Heart right ventricle (tissue), 16 donors: ENCODE measurements around the gene CLK1. TPM values are rescaled to one million over a fixed set of nuclear protein-coding genes. Genes with fewer than 3 reads are reported as not detected.

ENCODE experiments used
- ATAC-seq, 8 donors: fragments of 200-7000 bp; cut with Tn5 transposase; one replicate each; pipeline ENCODE4 v1.9.1; 2020; ENCODE audit warnings: mild to moderate bottlenecking in 8 of 8, moderate library complexity in 8 of 8, moderate number of reproducible peaks in 1 of 8
- DNase-seq, 2 donors: peaks; one replicate each; pipeline ENCODE4 v3.0.0-alpha.2; 2020
- H3K27ac ChIP-seq, 10 donors: fragments of 200-600 bp; sonication (generic) in 2 of 10; one replicate each; pipeline versions ENCODE4 v1.5.0 to v1.8.0; 2020 to 2022; ENCODE audit warnings: mild to moderate bottlenecking in 3 of 10
- H3K27me3 ChIP-seq, 7 donors: fragments of 200-600 bp; one replicate each; pipeline ENCODE4 v1.8.0; 2021 to 2022; ENCODE audit warnings: mild to moderate bottlenecking in 2 of 7
- H3K36me3 ChIP-seq, 9 donors: fragments of 200-600 bp; sonication (generic) in 1 of 9; one replicate each; pipeline versions ENCODE4 v1.5.0 to v1.8.0; 2020 to 2022; ENCODE audit warnings: mild to moderate bottlenecking in 2 of 9
- H3K4me1 ChIP-seq, 9 donors: fragments of 200-600 bp; sonication (generic) in 1 of 9; one replicate each; pipeline versions ENCODE4 v1.5.0 to v1.8.0; 2020 to 2022; ENCODE audit warnings: mild to moderate bottlenecking in 4 of 9
- H3K4me3 ChIP-seq, 10 donors: fragments of 200-600 bp; sonication (generic) in 2 of 10; one replicate each; pipeline versions ENCODE4 v1.5.0 to v1.8.0; 2020 to 2022; ENCODE audit warnings: mild to moderate bottlenecking in 7 of 10, moderate library complexity in 2 of 10
- H3K9me3 ChIP-seq, 11 donors: fragments of 200-600 bp in 10 of 11; sonication (generic) in 2 of 11; one replicate each; pipeline versions ENCODE4 v1.5.0 to v1.8.0; 2013 to 2022; ENCODE audit warnings: mild to moderate bottlenecking in 2 of 11, control low read depth in 1 of 11, moderate library complexity in 1 of 11
- WGBS, 2 donors: extraction: QIAGEN DNeasy Blood & Tissue Kit; methylation state at CpG; one replicate each; pipeline ENCODE4 v1.1.7; 2013; ENCODE audit warnings: inconsistent platforms in 1 of 2; 5-methylcytosine and 5-hydroxymethylcytosine counted together
- intact Hi-C, 10 donors: fragments of 100-400 bp; cut with DNase I; formaldehyde crosslinking; loops; one replicate each; pipeline versions ENCODE4 v1.11.1 to v1.14.2; 2022
- long read RNA-seq, 3 donors: library from polyadenylated mRNA; unstranded; transcript quantifications; one replicate each; pipeline ENCODE4 v2.0.0, GENCODE V29; 2020 to 2021
- polyA plus RNA-seq, 2 donors: library from polyadenylated mRNA; stranded (reverse); fragments of 200-250 nt; gene quantifications; one replicate each; pipeline ENCODE4 v1.2.3, GENCODE V29; 2013
- total RNA-seq, 10 donors: library from RNA; stranded (reverse); fragmentation: NEBNext Ultra II Directional in 3 of 10; extraction: Animal tissue kit (Norgen Biotek cat#: 25700) in 3 of 10; gene quantifications; one replicate each; pipeline versions ENCODE4 v1.2.1 to v1.2.4, GENCODE V29; 2021 to 2023
- TF ChIP-seq, protein P1 (sequence below), 9 donors: fragments of 200-600 bp; sonication (generic) in 2 of 9; IDR thresholded peaks; one replicate each; pipeline versions ENCODE4 v1.5.0 to v1.8.0; 2021 to 2022; ENCODE audit warnings: antibody characterized with exemption in 9 of 9, mild to moderate bottlenecking in 5 of 9, moderate library complexity in 1 of 9
- donor health status: Arrhythmogenic right ventricular cardiomyopathy.
- donor health status: ischemic (EF 13 %, LVEDD 7.1; RV severe dilation, severe dysfunction).
- donor health status: healthy with polysubstance abuse.
- donor health status: DM: no; HTN: yes; CAD: no.
- donor health status: DM: no; HTN: no; CAD: no.
- donor health status: ischemic (EF 25% LVEDD 6.9; RV normal size, moderate dysfunction).
- donor health status: ischemic (EF 25% LVEDD 5.7; RV mildly dilated, moderate dysfunction).
- donor health status: healthy.
- donor health status: DM: yes; HTN: yes; CAD: no.
- donor health status: Ischemic cardiomyopathy.
- donor health status: ischemic (EF 35%, LVEDD 5.7; RV mildly dilated, moderate dysfunction).
- donor health status: nonischemic (EF 11% LVEDD 7.7; RV severe dilation, severe dysfunction).
- donor health status: DM: yes; HTN: yes; CAD: no.
- donor health status: PGD.
- donor health status: ischemic (EF 29% LVEDD 5.4; RV normal size, mild dysfunction).
- donor health status: nonischemic (EF 23%, LVEDD 6.1; RV moderate dilation, normal function).

Gene CLK1
- 10 to 100 TPM; 30.8 to 59.6 (median 45.3) TPM for total RNA-seq
- 1,000 to 10,000 TPM in 1 of 2 donors, 10 to 100 TPM in 1; 38.4 to 1,166 TPM for polyA plus RNA-seq
- long read RNA-seq, donor 1, transcript CLK1-210 (11 exons, 3,208 nt): major isoform, 5 of 14 reads
- long read RNA-seq, donor 1, partial matches to known transcripts: 2 of 14 reads
- long read RNA-seq, donor 1, other reads (novel, unspliced or antisense): 1 of 14 reads
- long read RNA-seq, donor 2, transcript CLK1-210 (11 exons, 3,208 nt): major isoform, 6 of 18 reads
- long read RNA-seq, donor 2, partial matches to known transcripts: 5 of 18 reads
- long read RNA-seq, donor 2, other reads (novel, unspliced or antisense): 1 of 18 reads
- long read RNA-seq, donor 3, transcript CLK1-210 (11 exons, 3,208 nt): major isoform, 8 of 25 reads
- long read RNA-seq, donor 3, transcript CLK1-201 (13 exons, 1,888 nt): minor isoform, 5 of 25 reads
- long read RNA-seq, donor 3, partial matches to known transcripts: 6 of 25 reads
- long read RNA-seq, donor 3, other reads (novel, unspliced or antisense): 2 of 25 reads

DNA sequence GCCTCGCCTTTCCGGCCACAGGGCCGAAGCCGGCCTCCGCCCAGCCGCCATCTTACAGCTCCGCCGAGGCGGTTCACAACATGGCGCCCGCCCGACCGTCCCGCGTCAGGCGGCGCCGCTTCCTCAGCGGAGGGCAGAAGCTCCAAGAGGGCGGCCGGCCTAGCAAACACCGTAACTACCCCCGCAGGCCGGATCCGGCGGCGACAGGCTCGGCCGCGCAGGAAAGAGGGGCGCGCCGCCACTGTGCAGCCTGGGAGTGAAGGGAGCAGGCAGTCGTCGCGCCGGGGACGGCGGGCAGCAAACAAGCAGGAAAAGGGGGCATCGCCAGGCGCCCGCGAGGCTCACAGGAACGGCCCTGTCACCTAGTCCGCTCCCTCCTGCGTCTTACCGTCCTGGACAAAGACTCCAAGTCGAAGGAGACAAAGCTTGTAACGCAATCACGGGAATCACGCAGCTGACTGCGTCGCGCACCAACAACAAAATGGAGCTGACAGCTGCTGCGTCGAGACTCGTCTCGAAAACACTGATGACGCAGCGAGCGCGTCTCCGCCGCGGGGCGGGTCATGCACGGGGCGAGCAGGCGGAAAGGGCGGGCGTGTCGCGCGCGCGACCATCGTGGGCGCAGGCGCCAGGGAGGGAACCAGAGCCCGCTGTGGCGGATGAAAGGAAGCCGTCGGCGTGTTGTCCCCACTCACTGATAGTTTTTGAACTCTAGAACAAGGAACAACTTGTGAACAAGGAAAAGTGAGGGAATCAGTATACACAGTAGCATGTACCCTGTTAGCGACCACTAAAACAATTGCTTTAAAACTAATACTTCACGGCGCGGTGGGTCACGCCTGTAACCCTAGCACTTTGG is at the start of gene CLK1:
CLK1 (minus strand) TSS at position 483 of the 859 bp plus-strand sequence. CDS start 2,796 bp downstream, outside the sequence.
- no peaks in the 10 kb centered on the region for H3K9me3 ChIP-seq
- H3K36me3 ChIP-seq: peaks cover 0 to 25% (median 7%) of the 10 kb centered on the region in 9 donors
- H3K27ac ChIP-seq: peak within 1 kb of the TSS; percentile 99 to 100 (median 100)
- H3K4me1 ChIP-seq: peaks cover 3 to 50% (median 34%) of the 10 kb centered on the region in 9 donors
- ATAC-seq (peak; percentile 94 to 97 (median 96)), DNase-seq (peak; percentile 98 to 99)
- TF ChIP-seq, protein P1, sequence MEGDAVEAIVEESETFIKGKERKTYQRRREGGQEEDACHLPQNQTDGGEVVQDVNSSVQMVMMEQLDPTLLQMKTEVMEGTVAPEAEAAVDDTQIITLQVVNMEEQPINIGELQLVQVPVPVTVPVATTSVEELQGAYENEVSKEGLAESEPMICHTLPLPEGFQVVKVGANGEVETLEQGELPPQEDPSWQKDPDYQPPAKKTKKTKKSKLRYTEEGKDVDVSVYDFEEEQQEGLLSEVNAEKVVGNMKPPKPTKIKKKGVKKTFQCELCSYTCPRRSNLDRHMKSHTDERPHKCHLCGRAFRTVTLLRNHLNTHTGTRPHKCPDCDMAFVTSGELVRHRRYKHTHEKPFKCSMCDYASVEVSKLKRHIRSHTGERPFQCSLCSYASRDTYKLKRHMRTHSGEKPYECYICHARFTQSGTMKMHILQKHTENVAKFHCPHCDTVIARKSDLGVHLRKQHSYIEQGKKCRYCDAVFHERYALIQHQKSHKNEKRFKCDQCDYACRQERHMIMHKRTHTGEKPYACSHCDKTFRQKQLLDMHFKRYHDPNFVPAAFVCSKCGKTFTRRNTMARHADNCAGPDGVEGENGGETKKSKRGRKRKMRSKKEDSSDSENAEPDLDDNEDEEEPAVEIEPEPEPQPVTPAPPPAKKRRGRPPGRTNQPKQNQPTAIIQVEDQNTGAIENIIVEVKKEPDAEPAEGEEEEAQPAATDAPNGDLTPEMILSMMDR (IDR thresholded peaks at IDR 0.05): no peak
- WGBS, 2 donors: 1% methylated on average over 89 of the region's 89 CpGs
- peak within 1 kb of the TSS; percentile 73 to 98 (median 90) for H3K4me3 ChIP-seq
- no peaks in the 10 kb centered on the region for H3K27me3 ChIP-seq
- intact Hi-C loops: loop anchor here in 7 of 10 donors (2.0 to 5.0 kb wide), 4 partner anchors 24 to 252 kb away; partner anchors contain the start of genes BZW1 (in 6 of the 7), NIF3L1 (in 2 of the 7), PPIL3 (in 2 of the 7) and CFLAR (in 1 of the 7)

DNA sequence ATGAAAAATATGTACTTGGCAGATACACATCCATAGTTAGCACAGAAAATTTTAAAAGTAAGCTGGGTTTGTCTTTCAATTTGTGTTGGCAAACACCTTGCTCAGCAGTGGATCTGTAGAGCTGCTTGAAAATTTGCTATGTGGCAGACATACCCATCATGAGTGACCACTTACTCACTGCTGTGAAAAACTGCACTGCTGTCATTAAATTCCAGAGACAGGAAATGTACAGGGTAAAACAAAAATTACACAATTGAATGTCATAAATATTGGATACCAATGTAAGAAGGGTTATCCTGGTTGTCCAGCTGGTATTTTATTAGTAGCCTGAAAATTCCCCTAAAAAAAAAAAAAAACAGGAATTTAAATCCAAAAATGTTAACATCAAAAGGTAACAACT is 49.2 kb upstream of the CLK1 start:
- intact Hi-C loops: loop anchor here in 1 of 10 donors (5.0 to 10.0 kb wide), 2 partner anchors 151 to 264 kb away; no protein-coding TSS in a partner anchor
- ATAC-seq (no peak), DNase-seq (no peak)
- no peaks in the 10 kb centered on the region for H3K9me3 ChIP-seq
- peaks cover 0 to 100% (median 76%) of the 10 kb centered on the region in 9 donors for H3K36me3 ChIP-seq
- H3K4me1 ChIP-seq: no peaks in the 10 kb centered on the region
- TF ChIP-seq, protein P1 (IDR thresholded peaks at IDR 0.05): no peak
- no peaks in the 10 kb centered on the region for H3K27me3 ChIP-seq
- no peak overlapping the region for H3K4me3 ChIP-seq
- H3K27ac ChIP-seq: no peak overlapping the region

DNA sequence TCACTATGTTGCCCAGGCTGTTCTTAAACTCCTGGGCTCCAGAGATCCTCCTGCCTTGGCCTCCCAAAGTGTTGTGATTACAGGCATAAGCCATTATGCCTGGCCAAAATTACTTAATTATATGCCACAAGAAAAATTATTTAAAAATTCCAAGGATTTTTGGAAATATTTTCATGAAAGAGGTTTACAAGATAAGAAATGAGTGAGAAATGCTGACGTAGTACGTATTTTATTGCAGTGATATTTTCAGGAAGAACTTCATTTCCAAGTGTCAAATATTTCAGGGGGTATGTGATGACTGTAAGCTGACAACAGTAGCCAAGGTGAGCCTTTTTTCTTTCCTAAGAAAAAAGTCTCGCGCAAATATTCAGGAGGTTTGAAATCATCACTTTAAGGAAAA is 45.5 kb upstream of the CLK1 start:
- Histone ChIP-seq H3K4me3 (no peak overlapping the region), H3K27me3 (no peaks in the 10 kb centered on the region), H3K27ac (no peak overlapping the region), H3K4me1 (peaks cover 0 to 4% (median 0%) of the 10 kb centered on the region in 9 donors), H3K9me3 (no peaks in the 10 kb centered on the region), H3K36me3 (peaks cover 0 to 99% (median 49%) of the 10 kb centered on the region in 9 donors)
- WGBS, 2 donors: 90 to 96% methylated on average over 4 of the region's 4 CpGs
- DNase-seq (no peak), ATAC-seq (no peak)
- intact Hi-C loops: loop anchor here in 5 of 10 donors (5.0 to 10.0 kb wide), 5 partner anchors 155 to 325 kb away; no protein-coding TSS in a partner anchor
- TF ChIP-seq, protein P1 (IDR thresholded peaks at IDR 0.05): no peak
